Suprapubic skin (tissue), 4 donors: ENCODE measurements around the gene DGCR2.

ENCODE experiments used
- CTCF ChIP-seq, 2 donors: fragments of 200-600 bp in 1 of 2; fragments of 450-650 bp in 1 of 2; sonication (generic) in 1 of 2; IDR thresholded peaks; one replicate each; pipeline ENCODE4 v1.5.1; 2016 to 2019; ENCODE audit warnings: antibody characterized with exemption in 2 of 2, mild to moderate bottlenecking in 1 of 2, moderate library complexity in 1 of 2
- EP300 ChIP-seq: sonication (generic); formaldehyde crosslinking; IDR thresholded peaks from one replicate; pipeline ENCODE4 v1.6.1; 2017; ENCODE audit warnings: antibody characterized with exemption
- POLR2A ChIP-seq, 2 donors: fragments of 450-650 bp; IDR thresholded peaks; one replicate each; pipeline ENCODE4 v1.6.1; 2017; ENCODE audit warnings: antibody characterized with exemption in 2 of 2, mild to moderate bottlenecking in 2 of 2, moderate library complexity in 2 of 2
- POLR2AphosphoS5 ChIP-seq, 3 donors: sonication (generic); formaldehyde crosslinking; IDR thresholded peaks; one replicate each; pipeline ENCODE4 v1.6.1; 2017; ENCODE audit warnings: antibody characterized with exemption in 3 of 3

DNA sequence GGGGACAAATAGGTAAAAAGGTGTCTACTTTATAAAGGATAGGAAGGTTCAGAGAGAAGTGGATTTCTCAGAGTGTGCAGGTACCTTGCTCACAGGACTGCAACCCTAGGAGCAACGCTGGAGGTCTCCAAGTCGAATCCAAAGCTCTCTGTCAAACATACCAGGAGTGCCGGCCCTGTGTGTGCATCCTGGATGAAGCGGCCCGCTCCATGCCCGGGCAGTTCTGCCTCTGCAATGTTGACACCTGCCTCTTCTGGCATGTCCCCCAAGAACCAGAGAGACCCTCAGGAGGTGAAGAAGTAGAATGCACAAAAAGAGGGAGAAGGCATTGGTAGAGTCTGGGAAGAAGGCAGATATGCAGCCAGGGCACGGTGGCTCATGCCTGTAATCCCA, 5.8 kb upstream of the DGCR2 start:
- TF ChIP-seq EP300 (no peak), CTCF (IDR thresholded peaks at IDR 0.05) (no peak), POLR2AphosphoS5 (IDR thresholded peaks at IDR 0.05) (no peak), POLR2A (IDR thresholded peaks at IDR 0.05) (no peak)
